Neuron (in vitro differentiated cells): ENCODE results near the gene SLC9A1.

Experiments
- H2AFZ ChIP-seq: one replicate; pipeline ENCODE4 v1.6.1; 2013; ENCODE audit warnings: low read depth, mild to moderate bottlenecking, inconsistent platforms, low read length, moderate library complexity
- H3K27me3 ChIP-seq: one replicate; pipeline ENCODE4 v1.6.1; 2013; ENCODE audit warnings: low read length; ENCODE audit not compliant: insufficient read depth
- H3K36me3 ChIP-seq: one replicate; pipeline ENCODE4 v1.6.1; 2013; ENCODE audit warnings: low read length; ENCODE audit not compliant: insufficient read depth
- H3K4me1 ChIP-seq: one replicate; pipeline ENCODE4 v1.6.1; 2013; ENCODE audit warnings: low read length; ENCODE audit not compliant: insufficient read depth
- H3K4me3 ChIP-seq: 2 replicates; pipeline ENCODE4 v1.5.1; 2013; ENCODE audit warnings: mild to moderate bottlenecking, low read length, moderate library complexity
- H3K9me3 ChIP-seq: one replicate; pipeline ENCODE4 v1.6.1; 2013; ENCODE audit warnings: low read length

Gene SLC9A1

DNA sequence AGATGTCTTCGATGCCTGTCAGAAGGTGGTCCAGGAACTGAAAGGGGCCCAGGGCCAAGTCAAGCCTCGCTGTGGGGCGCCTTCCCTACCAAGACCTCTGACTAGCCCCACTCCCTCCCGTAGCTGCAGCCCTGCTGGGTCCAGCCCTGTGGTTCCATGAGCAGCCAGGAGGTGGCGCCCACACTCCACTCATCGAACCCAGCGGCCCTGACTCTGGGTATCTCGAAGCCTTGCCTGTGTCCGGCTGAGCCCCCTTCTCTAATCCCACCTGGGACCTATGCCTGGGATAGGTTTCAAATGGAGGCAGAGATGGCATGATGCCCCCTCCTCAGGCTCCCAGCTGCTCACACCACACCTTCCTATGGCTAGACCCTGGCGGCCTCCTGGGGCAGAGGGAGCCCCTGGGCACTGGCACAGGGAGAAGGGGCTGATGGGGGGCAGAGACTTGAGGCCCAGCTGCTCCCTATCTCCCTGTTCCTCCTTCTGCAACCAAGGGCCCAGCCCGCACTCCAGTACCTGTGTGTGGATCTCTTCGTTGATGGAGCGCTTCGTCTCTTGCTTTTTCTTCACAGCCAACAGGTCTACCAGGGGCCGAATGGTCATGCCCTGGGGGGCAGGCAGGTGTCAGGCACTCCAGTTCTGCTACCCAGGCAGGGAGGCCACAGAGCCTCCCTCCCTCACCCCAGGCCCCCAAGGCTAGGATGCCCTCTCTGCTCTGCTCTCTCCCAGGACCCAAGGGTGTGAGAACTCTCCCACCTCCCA is 52.0 kb downstream of the SLC9A1 start:
- no peaks in the 10 kb centered on the region for H3K9me3 ChIP-seq
- peaks cover 33% of the 10 kb centered on the region for H3K4me1 ChIP-seq
- no peak overlapping the region for H3K4me3 ChIP-seq
- no peaks in the 10 kb centered on the region for H3K27me3 ChIP-seq
- H3K36me3 ChIP-seq: no peaks in the 10 kb centered on the region
- no peak overlapping the region for H2AFZ ChIP-seq

DNA sequence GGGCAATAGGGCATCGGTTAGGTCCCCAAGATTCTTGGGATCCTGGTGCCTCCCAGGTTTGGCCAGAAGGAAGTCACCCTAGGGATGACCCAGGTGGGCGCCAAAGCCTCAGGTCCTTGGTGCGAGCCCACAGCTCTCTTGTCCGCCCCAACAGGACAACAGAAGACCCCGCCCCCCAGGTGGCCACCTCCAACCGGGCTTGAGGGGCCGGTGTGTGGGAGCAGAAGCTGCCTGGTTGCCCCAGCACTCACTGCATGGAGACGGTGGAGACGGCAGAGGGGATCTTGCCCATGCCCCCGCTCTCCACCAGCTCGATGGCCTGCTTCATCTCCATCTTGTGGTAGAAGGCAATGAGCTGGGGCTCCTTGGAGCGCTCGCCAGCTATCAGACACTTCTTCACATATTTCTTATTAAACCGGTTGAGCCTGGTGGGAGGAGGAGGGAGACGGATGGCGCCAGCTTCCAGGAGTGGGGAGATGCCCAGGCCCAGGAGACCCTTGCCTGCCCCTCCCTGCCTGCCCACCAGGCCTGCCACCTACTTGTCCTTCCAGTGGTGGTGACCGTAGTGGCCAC is 52.7 kb downstream of the SLC9A1 start:
- no peaks in the 10 kb centered on the region for H3K36me3 ChIP-seq
- H3K9me3 ChIP-seq: no peaks in the 10 kb centered on the region
- no peak overlapping the region for H3K4me3 ChIP-seq
- H3K27me3 ChIP-seq: no peaks in the 10 kb centered on the region
- H3K4me1 ChIP-seq: peaks cover 33% of the 10 kb centered on the region
- no peak overlapping the region for H2AFZ ChIP-seq

DNA sequence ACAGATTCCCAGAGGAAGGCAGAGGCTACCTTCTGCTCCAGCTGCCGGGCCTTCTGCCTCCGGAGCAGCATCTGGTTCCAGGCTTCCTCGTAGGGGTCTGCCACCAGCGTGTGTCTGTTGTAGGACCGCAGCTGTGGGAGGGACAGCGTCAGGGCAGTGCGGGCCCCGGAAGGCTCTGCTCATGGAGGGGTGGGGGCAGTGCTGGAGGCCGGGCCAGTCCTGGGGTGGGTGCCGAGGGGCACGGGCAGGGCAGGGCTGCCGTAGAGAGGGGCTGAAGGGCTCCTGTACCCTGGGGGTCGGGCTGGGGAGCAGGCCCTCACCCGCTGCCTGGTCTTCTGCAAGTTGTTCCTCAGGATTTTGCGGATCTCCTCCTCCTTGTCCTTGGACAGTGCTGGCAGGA is 53.2 kb downstream of the SLC9A1 start:
- Histone ChIP-seq H3K36me3 (no peaks in the 10 kb centered on the region), H3K4me3 (no peak overlapping the region), H3K4me1 (peaks cover 33% of the 10 kb centered on the region), H3K27me3 (no peaks in the 10 kb centered on the region), H2AFZ (no peak overlapping the region), H3K9me3 (no peaks in the 10 kb centered on the region)

DNA sequence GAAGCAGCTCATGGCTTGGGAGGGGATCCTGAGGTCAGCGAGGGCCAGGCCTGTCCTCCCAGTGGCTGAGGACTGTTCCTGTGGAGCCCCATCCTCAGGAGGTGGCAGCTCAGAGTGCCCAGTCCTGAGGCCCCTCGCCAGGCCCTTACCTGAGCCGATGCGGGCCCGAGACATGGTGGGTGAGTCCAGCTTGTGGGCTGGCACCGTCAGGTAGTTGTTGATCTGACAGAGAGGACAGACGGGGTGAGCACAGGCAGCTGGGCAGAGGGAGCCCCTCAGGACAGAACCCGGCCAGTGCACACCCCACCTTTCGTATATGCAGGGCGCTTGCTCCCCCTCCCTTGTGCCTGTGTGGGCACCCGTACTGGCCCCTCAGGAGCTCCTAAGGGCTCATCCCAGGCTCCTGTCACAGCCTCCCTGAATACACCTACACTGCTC is 53.9 kb downstream of the SLC9A1 start:
- Histone ChIP-seq H3K36me3 (no peaks in the 10 kb centered on the region), H3K4me3 (no peak overlapping the region), H3K4me1 (peaks cover 27% of the 10 kb centered on the region), H3K9me3 (no peaks in the 10 kb centered on the region), H2AFZ (no peak overlapping the region), H3K27me3 (no peaks in the 10 kb centered on the region)

DNA sequence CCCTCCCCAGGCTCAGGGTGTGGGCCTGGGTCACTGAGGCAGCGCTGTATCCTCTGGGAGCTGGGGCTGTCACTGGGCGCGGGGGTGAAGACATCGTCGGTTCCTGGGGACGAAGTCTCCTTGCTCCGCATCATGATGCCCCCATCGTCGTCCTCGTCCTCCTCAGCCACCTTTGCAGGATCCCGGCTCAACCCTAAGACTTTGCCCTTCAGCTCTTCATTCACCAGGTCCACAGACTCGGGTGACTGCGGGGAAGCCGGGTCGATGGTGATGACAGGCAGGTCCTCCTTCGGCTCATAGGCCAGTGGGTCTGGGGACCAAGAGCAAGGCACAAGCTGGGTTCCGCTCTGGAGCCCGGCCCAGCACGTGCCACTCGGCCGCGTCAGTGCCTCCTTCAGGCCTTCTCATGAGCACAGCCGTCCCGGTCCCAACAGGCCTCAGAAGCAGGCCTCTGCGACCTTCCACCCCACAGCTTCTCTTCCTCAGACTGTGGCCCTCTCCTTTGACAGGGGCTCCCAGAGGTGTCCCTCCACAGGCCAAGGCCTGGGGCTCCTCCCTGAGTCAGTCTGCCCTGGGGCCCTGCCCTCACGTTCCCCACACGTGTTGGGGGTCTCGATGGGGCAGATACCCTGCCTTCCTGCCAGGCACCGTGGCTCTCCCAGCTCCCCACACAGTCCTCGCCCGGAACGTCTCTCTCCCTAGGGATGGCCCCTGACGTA is 54.4 kb downstream of the SLC9A1 start:
- no peak overlapping the region for H2AFZ ChIP-seq
- H3K4me1 ChIP-seq: peaks cover 26% of the 10 kb centered on the region
- H3K4me3 ChIP-seq: no peak overlapping the region
- H3K9me3 ChIP-seq: no peaks in the 10 kb centered on the region
- H3K36me3 ChIP-seq: no peaks in the 10 kb centered on the region
- H3K27me3 ChIP-seq: no peaks in the 10 kb centered on the region

DNA sequence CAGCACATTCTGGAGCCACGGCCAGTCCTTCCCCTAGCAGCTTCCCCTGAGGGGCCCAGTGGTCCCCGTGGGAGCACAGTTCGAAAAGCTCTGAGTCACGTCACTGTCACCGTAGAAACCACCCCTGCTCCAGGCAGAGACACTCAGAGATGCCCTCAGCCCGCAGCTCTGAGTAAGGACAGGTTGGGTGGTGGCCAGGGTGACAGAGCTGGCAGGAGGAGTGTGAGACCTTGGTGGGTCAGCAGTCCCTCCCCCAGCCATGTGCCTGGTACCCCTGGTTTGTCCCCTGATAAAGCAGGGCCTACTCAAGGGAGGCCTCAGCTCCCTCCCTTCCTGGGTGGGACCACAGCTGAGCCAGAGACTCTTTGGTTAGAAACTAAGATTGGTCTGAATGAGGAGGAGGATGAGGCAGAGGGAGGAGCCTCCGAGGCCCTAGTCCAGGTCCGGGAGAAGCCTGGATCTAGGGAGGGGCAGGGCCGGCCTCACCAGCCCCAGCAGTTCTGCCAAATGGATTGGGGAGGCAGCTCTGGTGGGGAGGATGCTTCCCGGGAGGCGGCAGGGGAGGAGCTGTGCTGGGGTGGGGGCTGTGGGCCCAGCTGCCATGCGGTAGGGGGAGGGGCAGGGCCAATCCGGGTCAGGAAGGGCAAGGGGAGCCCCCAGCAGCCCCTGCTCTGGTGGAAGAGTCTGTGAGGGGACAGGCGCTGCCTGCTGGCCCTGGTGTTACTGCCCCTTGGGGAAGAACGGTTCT is 55.2 kb downstream of the SLC9A1 start:
- no peaks in the 10 kb centered on the region for H3K9me3 ChIP-seq
- no peaks in the 10 kb centered on the region for H3K36me3 ChIP-seq
- peaks cover 26% of the 10 kb centered on the region for H3K4me1 ChIP-seq
- H2AFZ ChIP-seq: no peak overlapping the region
- no peaks in the 10 kb centered on the region for H3K27me3 ChIP-seq
- no peak overlapping the region for H3K4me3 ChIP-seq

DNA sequence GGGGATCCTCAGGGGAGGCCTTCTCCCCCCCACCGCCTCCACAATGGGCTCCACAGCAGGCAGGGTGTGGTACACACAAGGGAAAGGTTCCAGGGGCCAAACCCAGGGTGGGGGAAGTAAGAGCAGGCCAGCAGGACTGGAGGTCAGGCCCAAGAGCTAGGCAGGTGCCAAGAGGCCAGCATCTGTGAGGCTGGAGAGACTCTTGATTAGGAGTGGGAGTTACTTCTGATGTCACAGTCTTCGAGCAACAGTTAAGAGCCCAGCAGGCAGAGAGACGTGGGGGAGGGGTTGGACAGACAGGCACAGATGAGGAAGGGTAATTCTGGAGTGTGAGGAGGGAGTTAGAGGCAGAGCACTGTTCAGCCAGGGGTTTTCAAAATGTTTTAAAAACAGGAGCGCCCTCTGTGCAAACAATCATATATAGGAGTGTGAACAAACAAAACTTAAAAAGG is 55.8 kb downstream of the SLC9A1 start:
- Histone ChIP-seq H2AFZ (no peak overlapping the region), H3K36me3 (no peaks in the 10 kb centered on the region), H3K4me1 (peaks cover 26% of the 10 kb centered on the region), H3K4me3 (no peak overlapping the region), H3K27me3 (no peaks in the 10 kb centered on the region), H3K9me3 (no peaks in the 10 kb centered on the region)

DNA sequence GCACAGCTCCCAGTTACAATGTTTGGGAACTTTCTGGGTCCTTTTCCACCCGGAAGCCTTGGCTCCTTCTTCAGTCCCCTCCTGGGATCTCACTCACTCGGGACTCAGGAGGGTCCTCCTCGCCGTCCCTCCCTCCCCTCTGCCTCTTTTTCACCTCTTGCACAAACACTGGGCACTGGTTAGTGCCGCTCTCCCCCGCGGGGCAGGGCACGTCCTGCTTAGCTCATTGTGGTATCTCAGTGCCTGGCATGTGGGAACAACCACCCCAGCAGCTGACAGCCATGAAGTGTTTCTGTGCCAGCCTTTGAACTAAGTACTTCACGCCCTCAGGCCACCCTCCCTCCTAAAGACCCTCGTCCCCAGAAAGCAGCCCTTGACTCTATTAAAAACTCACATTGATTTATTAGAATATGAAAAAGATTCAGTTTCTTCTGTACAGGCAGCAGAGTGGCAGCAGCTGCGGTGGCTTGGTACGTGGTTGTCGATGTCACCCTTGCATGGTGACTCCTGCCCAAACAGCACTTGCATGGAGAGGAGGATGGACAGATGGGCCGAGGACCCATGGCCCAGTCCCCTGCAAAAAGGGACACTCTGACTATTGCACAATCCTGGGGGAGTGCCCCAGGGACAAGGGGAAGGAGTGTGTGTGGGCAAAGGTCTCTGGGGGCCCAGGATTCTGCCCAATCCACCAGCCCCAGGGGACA is 56.3 kb downstream of the SLC9A1 start:
- Histone ChIP-seq H2AFZ (no peak overlapping the region), H3K9me3 (no peaks in the 10 kb centered on the region)

DNA sequence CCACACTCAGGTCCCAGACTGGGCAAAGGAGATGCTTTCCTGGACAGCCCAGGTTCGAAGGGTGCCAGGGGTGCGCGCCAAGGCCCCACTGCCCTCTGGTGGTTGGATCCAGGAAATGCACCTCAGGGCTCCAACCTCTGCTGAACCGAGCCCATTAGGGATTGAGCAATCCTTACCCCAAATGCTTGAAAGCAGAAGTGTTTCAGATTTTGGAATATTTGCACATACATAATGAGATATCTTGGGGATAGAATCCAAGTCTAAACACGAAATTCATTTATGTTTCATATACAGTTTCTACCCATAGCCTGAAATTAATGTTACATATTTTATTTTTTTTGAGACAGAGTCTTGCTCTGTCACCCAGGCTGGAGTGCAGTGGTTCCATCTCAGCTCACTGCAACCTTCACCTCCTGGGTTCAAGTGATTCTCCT is 57.4 kb downstream of the SLC9A1 start:
- no peaks in the 10 kb centered on the region for H3K9me3 ChIP-seq

More for the DNA sequence above, 56.3 kb downstream of the SLC9A1 start:
- Histone ChIP-seq H3K4me3 (no peak overlapping the region), H3K27me3 (no peaks in the 10 kb centered on the region), H3K36me3 (no peaks in the 10 kb centered on the region), H3K4me1 (peaks cover 26% of the 10 kb centered on the region)

DNA sequence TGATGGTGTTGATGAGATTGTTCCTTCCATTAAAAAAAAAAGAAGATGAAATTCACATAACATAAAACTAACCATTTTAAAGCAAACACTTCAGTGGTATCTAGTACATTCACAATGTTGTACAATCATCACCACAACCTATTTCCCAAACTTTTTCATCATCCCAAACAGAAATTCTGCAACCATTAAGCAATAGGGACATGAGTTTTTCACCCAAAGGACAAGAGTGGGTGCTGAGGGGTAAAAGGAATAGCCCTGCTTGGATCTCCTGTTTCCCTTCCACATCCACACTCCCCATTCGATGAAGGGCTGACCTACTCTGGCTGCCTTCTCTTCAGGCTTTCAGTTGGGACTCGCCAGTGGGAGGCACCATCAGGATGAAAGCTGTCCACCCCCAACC is 59.3 kb downstream of the SLC9A1 start:
- H3K4me3 ChIP-seq: no peak overlapping the region
- no peaks in the 10 kb centered on the region for H3K27me3 ChIP-seq
- H3K9me3 ChIP-seq: no peaks in the 10 kb centered on the region
- H3K4me1 ChIP-seq: peaks cover 23% of the 10 kb centered on the region
- no peaks in the 10 kb centered on the region for H3K36me3 ChIP-seq
- H2AFZ ChIP-seq: no peak overlapping the region

More for the DNA sequence above, 57.4 kb downstream of the SLC9A1 start:
- Histone ChIP-seq H3K4me1 (peaks cover 26% of the 10 kb centered on the region), H3K36me3 (no peaks in the 10 kb centered on the region), H3K27me3 (no peaks in the 10 kb centered on the region), H3K4me3 (no peak overlapping the region), H2AFZ (no peak overlapping the region)

DNA sequence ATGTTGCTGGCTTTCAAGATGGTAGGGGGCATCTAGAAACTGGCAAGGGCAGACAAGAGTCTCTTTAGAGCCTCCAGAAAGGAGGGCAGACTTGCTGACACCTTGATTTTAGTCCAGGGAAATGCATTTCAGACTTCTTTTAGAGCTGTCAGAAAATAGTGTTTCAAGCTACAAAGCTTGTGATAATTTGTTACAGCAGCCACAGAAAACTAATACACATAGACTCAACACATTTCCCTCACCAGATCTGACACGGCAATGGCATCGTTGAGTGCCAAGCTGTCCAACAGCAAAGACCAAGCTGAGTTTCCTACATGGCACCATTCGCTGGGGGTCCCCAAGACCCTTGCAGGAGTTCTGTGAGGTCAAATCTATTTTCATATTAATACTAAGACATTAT is 62.0 kb downstream of the SLC9A1 start:
- H3K27me3 ChIP-seq: no peaks in the 10 kb centered on the region
- H3K36me3 ChIP-seq: no peaks in the 10 kb centered on the region
- no peaks in the 10 kb centered on the region for H3K9me3 ChIP-seq

DNA sequence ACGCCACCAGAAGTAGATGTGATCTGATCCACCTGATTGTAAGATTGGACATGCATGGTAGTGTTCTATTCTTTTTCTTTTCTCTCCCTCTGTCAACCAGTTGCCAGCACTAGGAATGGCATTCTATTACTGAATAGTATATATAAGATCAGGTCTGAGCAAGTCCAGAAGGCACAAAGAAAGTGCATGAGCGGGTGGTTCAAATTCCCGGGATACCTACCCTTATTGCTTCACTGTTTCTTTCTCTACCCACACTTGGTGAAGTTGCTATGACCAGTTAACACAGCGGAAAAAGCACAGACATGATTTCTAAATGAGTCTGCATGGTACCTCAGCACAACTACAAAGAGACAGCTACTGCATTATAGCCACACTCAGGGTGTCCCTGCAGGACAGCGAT is 64.0 kb downstream of the SLC9A1 start:
- Histone ChIP-seq H3K9me3 (no peaks in the 10 kb centered on the region), H3K36me3 (no peaks in the 10 kb centered on the region), H3K27me3 (no peaks in the 10 kb centered on the region), H3K4me3 (no peak overlapping the region), H2AFZ (no peak overlapping the region), H3K4me1 (no peaks in the 10 kb centered on the region)

More for the DNA sequence above, 62.0 kb downstream of the SLC9A1 start:
- Histone ChIP-seq H3K4me3 (no peak overlapping the region), H2AFZ (no peak overlapping the region), H3K4me1 (no peaks in the 10 kb centered on the region)
